ENCODE results near the gene PFKFB4. TPM values are rescaled to one million over a fixed set of nuclear protein-coding genes. Genes with fewer than 3 reads are reported as not detected.

The PFKFB4 gene
- total and polyA plus RNA-seq, 2 of the 8 experiments (the other 6 are each of a cell fraction or from before 2014, with no cell fraction given) = 10.7 to 20.1 TPM

DNA sequence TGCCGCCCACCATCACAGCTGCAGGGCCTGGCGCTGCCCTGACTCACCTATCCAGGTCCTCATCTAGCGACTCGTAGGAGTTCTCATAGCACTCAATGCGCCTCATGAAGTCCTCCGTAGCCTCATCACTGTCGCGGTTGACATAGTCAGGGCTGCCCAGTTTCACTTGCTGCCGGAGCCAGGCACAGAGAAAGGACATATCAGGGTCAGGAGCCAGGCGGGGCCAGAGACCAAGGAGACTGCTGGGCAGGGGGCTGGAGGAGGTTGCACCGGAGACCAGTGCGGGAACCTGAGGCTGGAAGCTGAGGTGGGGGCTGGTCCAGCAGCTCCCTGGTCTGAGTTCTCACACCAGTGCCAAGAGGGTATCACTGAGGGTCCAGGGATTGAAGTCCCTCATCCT lies 18.2 kb downstream of the PFKFB4 start:
- Histone ChIP-seq H3K23ac (ENCODE audit: insufficient read length) (no peak overlapping the region), H3K56ac (replicated peaks; ENCODE audit: insufficient read length, low read depth, low read length) (no peak overlapping the region), H3K79me1 (ENCODE audit: low read depth, low read length) (no peaks in the 10 kb centered on the region), H4K91ac (replicated peaks; ENCODE audit: insufficient read length, low read length) (no peak overlapping the region), H3K23me2 (ENCODE audit: low read depth, low read length) (no peaks in the 10 kb centered on the region; the same call in 1 of the 2 replicates), H3K4me1 (replicated peaks in 1 of 4; ENCODE audit: control insufficient read depth in 3 of 4, insufficient read depth in 4 of 4, low read length in 3 of 4) (no peaks in the 10 kb centered on the region), H3K27me3 (replicated peaks in 1 of 4; ENCODE audit: control insufficient read depth in 3 of 4, extremely low read depth in 1 of 4, insufficient read depth in 3 of 4, low read length in 3 of 4) (no peaks in the 10 kb centered on the region), H4K5ac (ENCODE audit: insufficient read length, low read depth, low read length) (no peak overlapping the region), H4K20me1 (replicated peaks in 1 of 2; ENCODE audit: control insufficient read depth in 1 of 2, insufficient read depth in 2 of 2, low read length in 2 of 2) (peaks cover 0 to 4% of the 10 kb centered on the region in 2 experiments), H3K4ac (replicated peaks; ENCODE audit: insufficient read length, low read depth, low read length) (no peak overlapping the region), H3K27ac (ENCODE audit: low read depth, low read length) (no peak overlapping the region), H3K36me3 (ENCODE audit: control insufficient read depth in 2 of 4, insufficient read depth in 4 of 4, low read length in 3 of 4) (peaks cover 2 to 39% (median 25%) of the 10 kb centered on the region in 4 experiments; a peak in 6 of 8 replicates), H3K14ac (ENCODE audit: insufficient read length) (no peak overlapping the region), H2AFZ (ENCODE audit: low read length) (no peak overlapping the region), H2BK5ac (ENCODE audit: low read depth, low read length) (no peak overlapping the region; the same call in 1 of the 2 replicates), H3K9me3 (ENCODE audit: insufficient read depth in 2 of 2, low read depth in 1 of 2, low read length in 1 of 2) (no peaks in the 10 kb centered on the region), H3K4me2 (ENCODE audit: insufficient read depth in 1 of 2, low read depth in 2 of 2, low read length in 2 of 2) (no peak overlapping the region), H2AK5ac (ENCODE audit: low read depth, low read length) (no peak overlapping the region), H3K18ac (ENCODE audit: extremely low read depth, low read length) (no peak overlapping the region), H3K9ac (replicated peaks in 1 of 4; ENCODE audit: extremely low read depth in 1 of 4, low read depth in 3 of 4, low read length in 3 of 4) (no peak overlapping the region; a peak in 1 of 7 replicates), H3K79me2 (ENCODE audit: control insufficient read depth in 1 of 2, insufficient read depth in 2 of 2, low read length in 2 of 2) (no peaks in the 10 kb centered on the region), H2BK120ac (replicated peaks; ENCODE audit: low read depth, low read length) (no peak overlapping the region), H4K8ac (ENCODE audit: extremely low read depth, insufficient read depth, low read length) (no peak overlapping the region), H2BK15ac (ENCODE audit: low read length) (no peak overlapping the region), H2BK12ac (ENCODE audit: low read depth, low read length) (no peak overlapping the region), H2BK20ac (ENCODE audit: low read length) (no peak overlapping the region), H3K4me3 (ENCODE audit: extremely low read depth in 1 of 4, insufficient read depth in 2 of 4, low read depth in 3 of 4, low read length in 4 of 4) (no peak overlapping the region)
- CTCF ChIA-PET (ENCODE audit: partially characterized antibody) = interaction anchor here (4.1 kb wide), 1 partner anchor 10 kb away, joined by 21 read pairs; no protein-coding TSS in a partner anchor
- DNase-seq (ENCODE audit: low read depth in 1 of 2, low spot score in 2 of 2) = no peak
- FAIRE-seq = no peak
- 91% methylated on average over 12 of the region's 12 CpGs; no CpG with 5 or more reads in 1 of the 2 experiments for WGBS, 2 experiments (ENCODE audit: extremely low coverage in 1 of 2, insufficient coverage in 1 of 2, insufficient read length in 1 of 2, insufficient replicate concordance in 2 of 2, low coverage in 1 of 2, low lambda C conversion rate in 2 of 2, missing lambda C conversion rate in 1 of 2)
- POLR2A ChIA-PET (ENCODE audit: partially characterized antibody) = interaction anchor here (0.9 to 1.1 kb wide), 2 partner anchors 20 to 110 kb away, joined by 3 read pairs; no protein-coding TSS in a partner anchor
- TF ChIP-seq, protein P1, sequence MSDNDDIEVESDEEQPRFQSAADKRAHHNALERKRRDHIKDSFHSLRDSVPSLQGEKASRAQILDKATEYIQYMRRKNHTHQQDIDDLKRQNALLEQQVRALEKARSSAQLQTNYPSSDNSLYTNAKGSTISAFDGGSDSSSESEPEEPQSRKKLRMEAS (IDR thresholded peaks at IDR 0.05) = no peak
- no peak for TF ChIP-seq ATF3 (IDR thresholded peaks at IDR 0.05; ENCODE audit: insufficient read depth, low read depth, low read length)
- TF ChIP-seq SIRT6 (IDR thresholded peaks at IDR 0.05; ENCODE audit: low read length) = no peak
- no peak for TF ChIP-seq HDAC6 (IDR thresholded peaks at IDR 0.05; ENCODE audit: low read depth, low read length)
- no peak for TF ChIP-seq SP2 (IDR thresholded peaks at IDR 0.05; ENCODE audit: low read length)
- no peak for TF ChIP-seq RFX5 (IDR thresholded peaks at IDR 0.05; ENCODE audit: borderline replicate concordance, low read depth, low read length)
- TF ChIP-seq HDAC2 (IDR thresholded peaks at IDR 0.05; ENCODE audit: borderline replicate concordance in 1 of 2, low read depth in 2 of 2, low read length in 2 of 2) = no peak
- TF ChIP-seq TBP (IDR thresholded peaks at IDR 0.05; ENCODE audit: low read depth, low read length) = no peak
- no peak for TF ChIP-seq E2F6 (IDR thresholded peaks at IDR 0.05)
- no peak for TF ChIP-seq SIN3A (conservative IDR thresholded peaks at IDR 0.05 in 1 of 2, IDR thresholded peaks at IDR 0.05 in 1 of 2; ENCODE audit: low read depth in 1 of 2, low read length in 2 of 2)

All from H1 (cell line).